Activated naive CD4-positive, alpha-beta T cell treated with anti-CD3 and anti-CD28 coated beads, Interleukin-2, amount 50 U/mL, for 24 hours (primary cell): ENCODE data around the gene DNAJC18.
"Not testable (repeated sequence)": the region's sequence is repeated elsewhere in the genome, so short reads cannot be mapped to it uniquely, and the experiment has no call there.

ENCODE experiments used
- H3K27ac Mint-ChIP-seq: one replicate; pipeline ENCODE4 v1.8.0; 2021; ENCODE audit warnings: mild to moderate bottlenecking, mixed read lengths
- H3K27me3 Mint-ChIP-seq: one replicate; pipeline ENCODE4 v1.8.0; 2021; ENCODE audit warnings: mixed read lengths
- H3K36me3 Mint-ChIP-seq: one replicate; pipeline ENCODE4 v1.8.0; 2021; ENCODE audit warnings: mixed read lengths
- H3K4me1 Mint-ChIP-seq: one replicate; pipeline ENCODE4 v1.8.0; 2021; ENCODE audit warnings: mixed read lengths
- H3K4me3 Mint-ChIP-seq: one replicate; pipeline ENCODE4 v1.8.0; 2021; ENCODE audit warnings: mild to moderate bottlenecking, mixed read lengths
- H3K9me3 Mint-ChIP-seq: one replicate; pipeline ENCODE4 v1.8.0; 2021; ENCODE audit warnings: mixed read lengths

DNAJC18 gene

DNA sequence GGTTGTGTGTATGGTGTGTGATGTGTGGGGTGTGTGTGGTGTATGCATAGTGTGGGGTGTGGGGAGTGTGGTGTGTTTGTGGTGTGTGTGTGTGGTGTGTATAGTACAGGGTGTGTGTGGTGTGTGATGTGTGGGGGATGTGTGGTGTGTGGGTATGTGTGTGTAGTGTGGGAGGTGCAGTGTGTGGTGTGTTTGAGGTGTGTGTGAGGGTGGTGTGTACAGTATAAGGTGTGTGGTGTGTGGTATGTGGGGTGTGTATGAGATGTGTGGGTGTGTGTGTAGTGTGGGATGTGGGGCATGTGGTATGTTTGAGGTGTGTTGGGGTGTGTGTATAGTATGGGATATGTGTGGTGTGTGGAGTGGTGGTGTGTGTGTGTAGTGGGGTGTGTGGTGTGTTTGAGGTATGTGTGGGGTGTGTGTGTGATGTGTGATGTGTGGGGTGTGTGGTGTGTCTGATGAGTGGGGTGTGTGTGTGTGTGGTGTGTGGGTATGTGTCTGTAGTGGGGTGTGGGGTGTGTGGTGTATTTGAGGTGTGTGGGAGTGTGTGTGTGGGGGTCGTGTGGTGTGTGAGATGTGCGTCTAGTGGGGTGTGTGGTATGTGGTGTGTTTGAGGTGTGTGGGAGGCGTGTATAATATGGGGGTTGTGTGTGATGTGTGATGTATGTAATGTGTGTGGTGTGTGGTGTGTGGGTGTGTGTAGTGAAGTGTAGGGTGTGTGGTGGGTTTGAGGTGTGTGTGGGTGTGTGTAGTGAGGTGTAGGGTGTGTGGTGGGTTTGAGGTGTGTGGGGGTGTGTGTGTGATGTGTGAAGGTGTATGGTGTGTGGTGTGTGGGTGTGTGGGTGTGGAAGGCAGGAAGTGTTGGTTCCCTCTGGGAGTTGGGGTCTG is 14.6 kb upstream of the DNAJC18 start:
- no peaks in the 10 kb centered on the region for H3K9me3 Mint-ChIP-seq
- H3K4me3 Mint-ChIP-seq: no peak overlapping the region
- H3K4me1 Mint-ChIP-seq: peaks cover 46% of the 10 kb centered on the region
- no peaks in the 10 kb centered on the region for H3K36me3 Mint-ChIP-seq
- H3K27ac Mint-ChIP-seq: no peak overlapping the region
- H3K27me3 Mint-ChIP-seq: no peaks in the 10 kb centered on the region

DNA sequence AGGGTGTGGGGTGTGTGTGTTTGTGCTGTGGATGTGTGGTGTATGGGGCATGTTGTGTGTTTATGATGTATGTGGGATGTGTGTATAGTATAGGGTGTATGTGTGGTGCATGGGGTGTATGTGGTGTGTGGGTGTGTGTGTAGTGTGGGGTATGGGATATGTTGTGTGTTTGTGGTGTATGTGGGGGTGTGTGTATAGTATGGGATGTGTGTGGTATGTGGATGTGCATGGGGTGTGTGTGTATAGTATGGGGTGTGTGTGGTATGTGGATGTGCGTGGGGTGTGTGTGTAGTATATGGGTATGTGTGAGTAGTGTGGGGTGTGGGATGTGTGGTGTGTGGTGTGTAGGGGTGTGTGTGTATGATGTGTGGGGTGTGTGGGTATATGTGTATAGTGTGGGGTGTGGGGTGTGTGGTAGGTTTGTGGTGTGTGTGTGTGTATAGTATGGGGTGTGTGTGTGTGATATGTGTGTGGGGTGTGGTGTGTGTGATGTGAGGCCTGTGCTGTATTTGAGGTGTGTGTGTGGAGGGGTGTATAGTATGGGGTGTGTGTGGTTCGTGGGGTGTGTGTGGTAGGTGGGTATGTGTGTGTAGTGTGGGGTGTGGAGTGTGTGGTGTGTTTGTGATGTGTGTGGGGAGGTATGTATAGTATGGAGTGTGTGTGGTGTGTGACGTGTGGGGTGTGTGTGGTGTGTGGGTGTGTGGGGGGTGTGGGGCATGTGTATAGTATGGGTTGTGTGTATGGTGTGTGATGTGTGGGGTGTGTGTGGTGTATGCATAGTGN is 12.7 kb upstream of the DNAJC18 start:
- Mint-ChIP-seq H3K4me1 (peaks cover 51% of the 10 kb centered on the region), H3K36me3 (peaks cover 2% of the 10 kb centered on the region), H3K9me3 (peaks cover under 1% of the 10 kb centered on the region), H3K4me3 (no peak overlapping the region), H3K27ac (no peak overlapping the region), H3K27me3 (no peaks in the 10 kb centered on the region)

DNA sequence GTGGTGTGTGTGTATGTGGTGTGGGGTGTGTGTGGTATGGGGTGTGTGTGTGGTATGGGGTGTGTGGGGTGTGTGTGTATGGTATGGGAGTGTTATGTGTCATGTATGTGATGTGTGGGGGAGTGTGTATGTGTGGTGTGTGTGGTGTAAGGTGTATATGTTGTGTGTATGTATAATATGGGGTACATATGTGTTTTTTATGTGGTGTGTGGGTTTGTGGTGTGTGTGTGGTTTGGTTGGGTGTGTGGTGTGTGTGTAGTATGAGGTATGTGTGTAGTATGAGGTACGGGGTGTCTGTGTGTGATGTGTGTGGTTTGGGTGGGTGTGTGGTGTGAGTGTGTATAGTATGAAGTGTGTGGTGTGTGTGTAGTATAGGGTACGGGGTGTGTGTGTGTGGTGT is 11.9 kb upstream of the DNAJC18 start:
- Mint-ChIP-seq H3K27ac (no peak overlapping the region), H3K4me1 (peaks cover 52% of the 10 kb centered on the region), H3K36me3 (peaks cover 5% of the 10 kb centered on the region), H3K9me3 (peaks cover 4% of the 10 kb centered on the region), H3K27me3 (no peaks in the 10 kb centered on the region), H3K4me3 (no peak overlapping the region)

DNA sequence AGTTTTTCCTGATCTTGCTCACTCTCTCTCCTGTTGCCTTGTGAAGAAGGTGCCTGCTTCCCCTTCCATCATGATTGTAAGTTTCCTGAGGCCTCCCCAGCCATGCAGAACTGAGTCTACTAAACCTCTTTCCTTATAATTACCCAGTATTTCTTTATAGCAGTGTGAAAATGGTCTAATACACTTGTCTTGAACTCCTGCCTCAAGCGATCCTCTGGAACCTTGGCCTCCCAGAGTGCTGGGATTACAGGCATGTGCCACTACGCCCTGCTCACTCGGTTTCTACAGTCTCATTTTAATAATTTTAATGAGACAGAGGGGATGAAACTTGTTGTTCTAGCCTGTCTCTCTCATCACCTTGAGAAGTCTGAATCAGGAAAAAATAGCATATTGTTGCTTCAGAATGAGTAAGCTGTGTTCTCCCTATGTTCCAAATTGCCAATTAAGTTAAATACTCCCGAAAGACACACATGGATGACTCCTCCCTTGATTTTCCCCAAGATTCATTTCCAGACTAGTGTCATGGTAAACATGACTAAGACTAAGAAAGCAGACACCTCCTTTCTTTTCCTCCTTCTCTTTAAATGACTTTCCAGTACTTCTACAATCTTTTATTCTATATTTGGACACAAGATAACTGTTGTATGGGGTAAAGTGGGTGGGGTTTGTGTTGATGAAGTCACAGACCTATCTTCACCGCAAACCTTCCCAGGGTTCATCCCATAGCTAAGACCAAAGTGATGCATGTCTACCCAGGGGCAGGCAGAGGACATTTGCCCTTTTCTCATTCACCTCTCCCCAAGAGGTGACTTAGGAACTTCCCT is 7.8 kb upstream of the DNAJC18 start:
- peaks cover 63% of the 10 kb centered on the region for H3K4me1 Mint-ChIP-seq
- H3K36me3 Mint-ChIP-seq: peaks cover 5% of the 10 kb centered on the region
- no peaks in the 10 kb centered on the region for H3K27me3 Mint-ChIP-seq
- H3K27ac Mint-ChIP-seq: peak overlapping the region; percentile 94
- H3K4me3 Mint-ChIP-seq: peak overlapping the region; percentile 61
- H3K9me3 Mint-ChIP-seq: peaks cover 4% of the 10 kb centered on the region

DNA sequence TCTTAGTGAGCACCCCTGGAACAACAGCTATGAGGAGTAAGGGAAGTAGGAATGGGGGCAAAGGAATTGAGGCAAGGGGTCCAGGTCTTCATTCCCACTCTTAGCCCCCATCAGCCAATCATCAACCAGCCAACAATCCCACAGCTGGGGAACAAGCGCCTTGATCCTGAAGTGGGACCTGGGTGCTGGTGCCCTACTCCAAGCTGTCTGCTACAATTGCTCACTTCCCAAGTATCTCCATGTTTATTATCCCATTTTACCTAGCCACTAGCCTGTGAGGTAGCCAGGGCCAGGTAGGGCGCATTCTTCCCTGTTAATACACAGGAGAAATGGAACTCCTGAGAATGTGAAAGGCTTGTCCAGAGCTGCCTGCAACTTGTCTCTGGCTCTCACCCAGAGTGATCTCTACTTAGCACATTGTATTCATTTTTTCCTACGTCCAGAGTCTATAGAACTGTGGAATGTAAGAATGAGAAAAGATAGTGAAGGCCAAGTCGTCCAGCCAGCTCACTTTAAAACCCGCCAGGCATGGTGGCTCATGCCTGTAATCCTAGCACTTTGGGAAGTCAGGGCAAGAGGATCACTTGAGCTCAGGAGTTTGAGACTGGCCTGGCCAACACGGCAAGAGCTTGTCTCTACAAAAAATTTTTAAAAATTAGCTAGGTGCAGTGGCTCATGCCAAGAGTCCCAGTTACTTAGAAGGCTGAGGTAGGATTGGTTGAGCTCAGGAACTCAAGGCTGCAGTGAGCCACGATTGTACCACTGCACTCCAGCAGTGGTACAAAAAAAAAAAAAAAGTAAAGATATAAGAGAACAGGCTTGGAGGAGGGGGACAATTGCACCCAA is 6.2 kb upstream of the DNAJC18 start:
- Mint-ChIP-seq H3K27ac (peak overlapping the region; percentile 27), H3K4me3 (no peak overlapping the region), H3K9me3 (peaks cover 4% of the 10 kb centered on the region), H3K36me3 (peaks cover 5% of the 10 kb centered on the region), H3K27me3 (no peaks in the 10 kb centered on the region), H3K4me1 (peaks cover 64% of the 10 kb centered on the region)

DNA sequence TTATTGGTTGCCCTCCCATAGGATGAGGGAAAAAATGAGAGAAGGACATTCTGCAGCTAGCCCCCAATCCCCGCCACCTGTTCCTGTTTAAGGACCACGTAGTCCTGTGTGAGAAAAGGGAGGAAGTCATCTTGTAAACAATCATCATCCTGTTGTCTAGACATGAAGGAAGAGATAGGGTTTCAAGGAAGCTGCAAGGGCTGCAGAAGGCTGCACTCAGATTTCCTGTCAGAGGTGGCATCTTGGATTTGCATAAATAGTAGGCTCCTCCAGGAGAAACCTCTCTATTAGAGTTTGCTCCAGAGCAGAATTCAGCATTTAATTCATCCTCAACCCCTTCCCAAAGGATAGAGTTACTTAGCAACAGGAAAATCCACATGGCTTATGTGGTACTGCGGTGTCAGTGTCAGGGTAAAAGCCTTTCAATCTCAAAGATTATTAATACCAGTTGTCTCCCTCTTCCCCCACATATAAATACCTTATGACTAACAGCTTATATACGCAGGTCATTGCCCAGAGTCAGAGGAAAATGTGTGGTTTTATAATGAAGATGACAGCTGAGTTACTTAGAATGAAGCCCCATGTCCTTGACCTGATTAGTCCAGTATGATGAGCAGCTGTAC is 4.6 kb upstream of the DNAJC18 start:
- peak overlapping the region; percentile 60 for H3K27ac Mint-ChIP-seq
- peaks cover 5% of the 10 kb centered on the region for H3K36me3 Mint-ChIP-seq
- H3K4me1 Mint-ChIP-seq: peaks cover 71% of the 10 kb centered on the region
- no peaks in the 10 kb centered on the region for H3K27me3 Mint-ChIP-seq
- peaks cover 4% of the 10 kb centered on the region for H3K9me3 Mint-ChIP-seq
- no peak overlapping the region for H3K4me3 Mint-ChIP-seq

DNA sequence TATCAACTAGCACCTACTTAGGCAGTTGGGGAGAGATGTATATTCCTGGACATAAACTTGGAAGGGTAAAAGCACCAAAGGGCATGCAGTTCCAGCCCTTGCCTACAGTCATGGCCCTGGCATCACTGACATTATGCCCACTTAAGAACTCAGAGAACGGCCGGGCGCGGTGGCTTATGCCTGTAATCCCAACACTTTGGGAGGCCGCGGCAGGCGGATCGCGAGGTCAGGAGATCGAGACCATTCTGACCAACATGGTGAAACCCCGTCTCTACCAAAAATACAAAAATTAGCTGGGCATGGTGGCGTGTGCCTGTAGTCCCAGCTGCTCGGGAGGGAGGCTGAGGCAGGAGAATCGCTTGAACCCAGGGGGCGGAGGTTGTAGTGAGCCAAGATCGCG is 1.1 kb upstream of the DNAJC18 start:
- H3K4me3 Mint-ChIP-seq, H3K9me3 Mint-ChIP-seq, H3K36me3 Mint-ChIP-seq, H3K27me3 Mint-ChIP-seq, H3K27ac Mint-ChIP-seq: not testable (repeated sequence)
- H3K4me1 Mint-ChIP-seq: peaks cover 43% of the 10 kb centered on the region

DNA sequence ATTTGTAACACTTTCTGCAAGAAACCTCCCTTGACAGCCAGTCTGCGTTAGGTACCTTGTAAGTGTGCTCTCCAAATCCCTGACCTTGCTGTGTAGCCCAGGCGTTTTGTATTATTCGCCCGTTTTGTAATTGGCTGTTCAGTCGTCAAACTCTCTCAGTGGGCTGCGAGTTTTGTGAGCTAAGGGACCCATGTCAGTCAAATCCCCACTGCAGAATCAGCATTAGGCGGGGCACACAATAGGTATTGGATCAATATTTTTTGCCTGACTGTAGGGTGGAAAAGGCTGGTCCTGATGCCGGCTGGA is 665 bp downstream of the DNAJC18 start:
- H3K27me3 Mint-ChIP-seq: no peaks in the 10 kb centered on the region
- H3K27ac Mint-ChIP-seq: peak overlapping the region; percentile 53
- peak overlapping the region; percentile 98 for H3K4me3 Mint-ChIP-seq
- H3K9me3 Mint-ChIP-seq: no peaks in the 10 kb centered on the region
- H3K36me3 Mint-ChIP-seq: peaks cover 3% of the 10 kb centered on the region
- H3K4me1 Mint-ChIP-seq: peaks cover 32% of the 10 kb centered on the region

DNA sequence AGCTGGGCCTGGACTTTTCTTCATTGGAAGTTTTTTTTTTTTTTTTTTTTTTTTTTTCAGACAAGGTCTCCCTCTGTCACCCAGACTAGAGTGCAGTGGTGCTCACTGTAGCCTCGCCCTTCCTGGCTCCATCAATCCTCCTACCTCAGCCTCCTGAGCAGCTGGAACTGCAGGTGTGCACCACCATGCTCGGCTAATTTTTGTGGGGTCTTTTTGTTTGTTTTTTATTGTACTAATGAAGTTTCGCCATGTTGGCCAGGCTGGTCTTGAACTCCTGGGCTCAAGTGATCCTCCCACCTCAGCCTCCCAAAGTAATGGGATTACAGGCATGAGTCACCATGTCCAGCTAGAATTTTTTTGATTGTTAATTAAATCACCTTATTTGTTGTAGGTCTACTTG is 3.6 kb downstream of the DNAJC18 start:
- Mint-ChIP-seq H3K4me3 (no peak overlapping the region), H3K9me3 (no peaks in the 10 kb centered on the region), H3K36me3 (peaks cover 3% of the 10 kb centered on the region), H3K4me1 (peaks cover 24% of the 10 kb centered on the region), H3K27ac (no peak overlapping the region), H3K27me3 (no peaks in the 10 kb centered on the region)

DNA sequence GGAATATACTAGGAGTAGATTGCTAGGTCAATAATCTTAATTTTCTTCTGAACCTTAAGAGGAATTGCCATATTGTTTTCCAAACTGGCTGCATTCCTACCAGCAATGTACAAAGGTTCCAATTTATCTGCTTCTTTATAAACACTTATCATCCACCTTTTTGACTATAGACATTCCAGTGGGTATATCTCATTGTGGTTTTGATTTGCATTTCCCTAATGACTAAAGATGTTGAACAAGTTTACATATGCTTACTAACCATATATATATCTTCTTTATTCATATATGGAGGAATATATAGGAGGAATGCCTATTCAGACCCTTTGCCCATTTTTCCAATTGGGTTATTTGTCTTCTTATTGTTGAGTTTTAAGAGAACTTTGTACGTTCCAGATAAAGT is 7.6 kb downstream of the DNAJC18 start:
- Mint-ChIP-seq H3K36me3 (peaks cover 3% of the 10 kb centered on the region), H3K9me3 (no peaks in the 10 kb centered on the region), H3K4me1 (peaks cover 17% of the 10 kb centered on the region), H3K27ac (no peak overlapping the region), H3K27me3 (no peaks in the 10 kb centered on the region), H3K4me3 (no peak overlapping the region)

DNA sequence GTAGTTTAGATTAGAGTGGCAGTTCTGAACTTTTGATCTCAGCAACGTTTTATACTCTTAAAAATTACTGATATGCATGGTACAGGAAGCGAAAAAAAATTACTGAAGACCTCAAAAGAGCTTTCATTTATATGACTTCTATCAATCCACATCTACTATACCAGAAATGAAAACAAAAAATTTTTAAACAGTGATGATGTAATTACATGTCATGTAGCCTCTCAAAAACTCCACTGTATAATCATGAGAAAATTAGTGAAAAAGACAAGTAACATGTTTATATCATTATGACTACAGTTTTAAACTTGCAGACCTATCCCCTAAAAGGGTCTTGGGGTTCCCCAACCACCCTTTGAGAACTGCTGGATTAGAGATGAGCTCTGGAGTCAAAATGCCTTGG is 9.3 kb downstream of the DNAJC18 start:
- Mint-ChIP-seq H3K36me3 (peaks cover 3% of the 10 kb centered on the region), H3K27ac (peak overlapping the region; percentile 55), H3K4me3 (peak overlapping the region; percentile 1), H3K9me3 (no peaks in the 10 kb centered on the region), H3K4me1 (peaks cover 17% of the 10 kb centered on the region), H3K27me3 (no peaks in the 10 kb centered on the region)

DNA sequence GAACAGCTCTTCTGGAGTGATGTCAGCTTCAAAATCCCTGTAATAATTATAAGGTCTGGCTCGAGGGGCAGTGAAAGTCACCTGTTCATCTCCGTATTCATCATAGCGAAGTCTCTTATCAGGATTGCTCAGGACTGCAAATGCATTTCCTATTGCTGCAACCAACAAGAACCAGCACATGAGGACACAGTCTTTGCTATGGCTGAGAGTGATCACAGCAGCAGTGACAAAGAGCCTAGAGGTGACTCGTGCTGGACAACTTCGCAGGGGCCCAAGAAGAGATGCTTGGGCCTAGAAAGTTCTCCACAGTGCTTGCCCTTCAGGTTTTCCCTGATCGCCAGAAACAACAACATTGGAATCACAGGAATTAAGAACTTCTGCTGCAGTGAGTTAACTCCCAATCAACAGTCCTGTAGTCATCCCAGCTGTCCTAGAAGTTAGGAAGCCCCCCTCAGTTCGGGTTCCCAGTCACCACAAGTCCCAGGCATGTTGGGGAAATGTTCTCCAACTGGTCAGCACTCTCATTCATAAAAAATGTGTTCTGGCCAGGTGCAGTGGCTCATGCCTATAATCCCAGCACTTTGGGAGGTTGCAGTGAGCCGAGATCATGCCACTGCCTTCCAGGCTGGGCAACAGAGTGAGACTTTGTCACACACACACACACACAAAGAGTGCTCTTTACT is 13.0 kb downstream of the DNAJC18 start:
- H3K27ac Mint-ChIP-seq: no peak overlapping the region
- peaks cover 7% of the 10 kb centered on the region for H3K36me3 Mint-ChIP-seq
- H3K27me3 Mint-ChIP-seq: no peaks in the 10 kb centered on the region
- no peak overlapping the region for H3K4me3 Mint-ChIP-seq
- no peaks in the 10 kb centered on the region for H3K9me3 Mint-ChIP-seq
- peaks cover 22% of the 10 kb centered on the region for H3K4me1 Mint-ChIP-seq

DNA sequence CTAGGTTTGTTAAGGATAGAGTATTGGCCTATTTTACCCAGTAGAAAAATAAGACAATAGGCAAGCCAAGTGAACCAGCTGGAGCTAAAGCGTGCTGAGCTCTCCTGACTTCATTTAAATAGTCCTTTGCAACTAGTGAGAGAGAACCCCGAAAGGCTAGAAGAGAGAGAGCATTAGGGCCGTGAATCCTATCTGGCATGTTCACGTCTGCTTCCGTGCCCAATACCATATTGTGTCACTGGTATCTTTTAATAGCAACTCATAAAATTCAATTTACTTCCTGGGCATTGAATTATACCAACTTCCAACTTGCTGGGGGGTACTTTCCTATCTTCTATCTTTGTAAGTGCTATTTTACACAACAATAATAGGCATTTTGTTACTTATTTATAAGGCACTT is 13.8 kb downstream of the DNAJC18 start:
- H3K4me1 Mint-ChIP-seq: peaks cover 16% of the 10 kb centered on the region
- no peaks in the 10 kb centered on the region for H3K27me3 Mint-ChIP-seq
- H3K36me3 Mint-ChIP-seq: peaks cover 7% of the 10 kb centered on the region
- H3K9me3 Mint-ChIP-seq: no peaks in the 10 kb centered on the region
- H3K4me3 Mint-ChIP-seq: no peak overlapping the region
- H3K27ac Mint-ChIP-seq: no peak overlapping the region

DNA sequence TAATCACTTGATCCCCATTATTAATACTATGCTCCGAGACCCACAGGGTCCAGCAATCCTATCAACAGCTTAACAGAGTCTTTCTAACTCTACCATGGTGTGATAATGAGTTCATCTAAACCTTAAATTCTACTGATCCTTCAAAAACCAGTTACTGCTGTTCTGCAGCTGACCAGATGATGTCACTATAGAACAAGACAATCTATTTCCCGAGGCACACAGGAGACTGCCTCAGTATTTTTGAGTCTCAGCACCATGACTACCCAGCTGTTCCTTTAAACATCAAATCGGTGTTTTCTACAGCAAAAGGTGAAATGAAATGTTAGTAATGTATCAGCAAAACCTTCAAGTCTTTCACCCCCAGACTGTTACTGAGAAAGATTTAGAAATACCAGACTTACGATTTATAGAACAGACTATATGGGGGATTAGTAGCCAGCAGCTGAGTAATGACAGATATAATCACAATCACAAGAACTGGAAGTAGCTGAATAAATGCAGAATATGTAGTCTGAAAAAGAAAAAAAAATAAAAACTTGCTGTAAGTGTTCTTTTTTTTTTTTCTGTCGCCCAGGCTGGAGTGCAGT is 16.9 kb downstream of the DNAJC18 start:
- H3K27ac Mint-ChIP-seq: no peak overlapping the region

More for the DNA sequence above, 16.9 kb downstream of the DNAJC18 start:
- H3K4me1 Mint-ChIP-seq: peaks cover 7% of the 10 kb centered on the region
- no peaks in the 10 kb centered on the region for H3K9me3 Mint-ChIP-seq
- H3K27me3 Mint-ChIP-seq: no peaks in the 10 kb centered on the region
- no peak overlapping the region for H3K4me3 Mint-ChIP-seq
- peaks cover 7% of the 10 kb centered on the region for H3K36me3 Mint-ChIP-seq
